IPS-20b (cell line): ENCODE data around the gene SLAIN2.

Source experiments
- H3K27ac ChIP-seq: one replicate; pipeline ENCODE4 v1.5.1; 2013; ENCODE audit warnings: low read length
- H3K27me3 ChIP-seq: 2 replicates; pipeline ENCODE4 v1.6.1; 2013; ENCODE audit warnings: mild to moderate bottlenecking, low read length, inconsistent platforms; ENCODE audit not compliant: insufficient read depth
- H3K36me3 ChIP-seq: 2 replicates; pipeline ENCODE4 v1.6.1; 2013; ENCODE audit warnings: low read depth, mild to moderate bottlenecking, inconsistent platforms, low read length, moderate library complexity; ENCODE audit not compliant: insufficient read depth
- H3K4me1 ChIP-seq: 2 replicates; pipeline ENCODE4 v1.6.1; 2013; ENCODE audit warnings: mild to moderate bottlenecking, control low read depth, inconsistent platforms, low read length, moderate library complexity; ENCODE audit not compliant: insufficient read depth
- H3K4me3 ChIP-seq: 2 replicates; pipeline ENCODE4 v1.5.1; 2013; ENCODE audit warnings: mild to moderate bottlenecking, low read length, inconsistent platforms
- H3K9ac ChIP-seq: 2 replicates; pipeline ENCODE4 v1.6.1; 2013; ENCODE audit warnings: low read depth, mild to moderate bottlenecking, inconsistent platforms, low read length, moderate library complexity
- H3K9me3 ChIP-seq: 2 replicates; pipeline ENCODE4 v1.6.1; 2013; ENCODE audit warnings: mild to moderate bottlenecking, low read depth, low read length, inconsistent platforms; ENCODE audit not compliant: insufficient read depth

The SLAIN2 gene

GRCh38 chr4:48315728-48316630 lies 25.4 kb upstream of the SLAIN2 start:
- Histone ChIP-seq H3K27me3 (no peaks in the 10 kb centered on the region), H3K36me3 (no peaks in the 10 kb centered on the region), H3K9ac (no peak overlapping the region), H3K27ac (no peak overlapping the region), H3K9me3 (no peaks in the 10 kb centered on the region), H3K4me1 (no peaks in the 10 kb centered on the region), H3K4me3 (no peak overlapping the region)

- H3K9me3 ChIP-seq = no peaks in the 10 kb centered on the region
These were observed 20.0 kb upstream of the SLAIN2 start for GRCh38 chr4:48321312-48321711.

GRCh38 chr4:48322063-48322462 lies 19.3 kb upstream of the SLAIN2 start:
- H3K36me3 ChIP-seq = no peaks in the 10 kb centered on the region
- H3K27ac ChIP-seq = no peak overlapping the region

More at GRCh38 chr4:48321312-48321711, 20.0 kb upstream of the SLAIN2 start:
- Histone ChIP-seq H3K4me1 (no peaks in the 10 kb centered on the region), H3K4me3 (no peak overlapping the region), H3K36me3 (no peaks in the 10 kb centered on the region), H3K27me3 (no peaks in the 10 kb centered on the region), H3K9ac (no peak overlapping the region), H3K27ac (no peak overlapping the region)

GRCh38 chr4:48324281-48324680 lies 17.0 kb upstream of the SLAIN2 start:
- Histone ChIP-seq H3K4me1 (no peaks in the 10 kb centered on the region), H3K4me3 (no peak overlapping the region), H3K36me3 (no peaks in the 10 kb centered on the region), H3K27ac (no peak overlapping the region), H3K9ac (no peak overlapping the region), H3K27me3 (no peaks in the 10 kb centered on the region), H3K9me3 (no peaks in the 10 kb centered on the region)

More at GRCh38 chr4:48322063-48322462, 19.3 kb upstream of the SLAIN2 start:
- Histone ChIP-seq H3K9ac (no peak overlapping the region), H3K4me1 (no peaks in the 10 kb centered on the region), H3K4me3 (no peak overlapping the region), H3K9me3 (no peaks in the 10 kb centered on the region), H3K27me3 (no peaks in the 10 kb centered on the region)

- Histone ChIP-seq H3K27ac (no peak overlapping the region), H3K4me1 (no peaks in the 10 kb centered on the region)
These were observed 12.1 kb upstream of the SLAIN2 start for GRCh38 chr4:48329193-48329592.

DNA sequence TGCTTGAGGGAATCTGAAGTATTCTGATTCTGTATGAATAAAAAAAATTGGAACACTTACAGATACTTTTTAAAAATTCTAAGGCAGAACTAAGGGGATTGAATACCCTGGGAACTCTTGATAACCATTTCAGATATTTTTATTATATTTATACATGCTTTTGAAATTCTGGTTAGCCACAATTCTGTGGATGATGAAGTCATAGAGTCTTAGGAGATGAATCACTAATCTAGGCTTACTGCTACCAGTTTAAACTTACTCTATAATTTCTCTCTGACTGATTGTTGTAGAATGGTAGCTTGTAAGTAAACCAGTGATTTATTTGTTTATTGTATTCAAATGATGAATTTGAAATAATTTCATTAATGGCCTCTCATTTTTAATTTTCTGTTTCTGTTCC lies 11.4 kb upstream of the SLAIN2 start:
- no peak overlapping the region for H3K27ac ChIP-seq
- H3K9ac ChIP-seq = no peak overlapping the region
- no peaks in the 10 kb centered on the region for H3K36me3 ChIP-seq
- H3K4me1 ChIP-seq = no peaks in the 10 kb centered on the region
- no peak overlapping the region for H3K4me3 ChIP-seq
- no peaks in the 10 kb centered on the region for H3K27me3 ChIP-seq
- H3K9me3 ChIP-seq = no peaks in the 10 kb centered on the region

More at GRCh38 chr4:48329193-48329592, 12.1 kb upstream of the SLAIN2 start:
- Histone ChIP-seq H3K9ac (no peak overlapping the region), H3K36me3 (no peaks in the 10 kb centered on the region), H3K27me3 (no peaks in the 10 kb centered on the region), H3K4me3 (no peak overlapping the region), H3K9me3 (no peaks in the 10 kb centered on the region)

DNA sequence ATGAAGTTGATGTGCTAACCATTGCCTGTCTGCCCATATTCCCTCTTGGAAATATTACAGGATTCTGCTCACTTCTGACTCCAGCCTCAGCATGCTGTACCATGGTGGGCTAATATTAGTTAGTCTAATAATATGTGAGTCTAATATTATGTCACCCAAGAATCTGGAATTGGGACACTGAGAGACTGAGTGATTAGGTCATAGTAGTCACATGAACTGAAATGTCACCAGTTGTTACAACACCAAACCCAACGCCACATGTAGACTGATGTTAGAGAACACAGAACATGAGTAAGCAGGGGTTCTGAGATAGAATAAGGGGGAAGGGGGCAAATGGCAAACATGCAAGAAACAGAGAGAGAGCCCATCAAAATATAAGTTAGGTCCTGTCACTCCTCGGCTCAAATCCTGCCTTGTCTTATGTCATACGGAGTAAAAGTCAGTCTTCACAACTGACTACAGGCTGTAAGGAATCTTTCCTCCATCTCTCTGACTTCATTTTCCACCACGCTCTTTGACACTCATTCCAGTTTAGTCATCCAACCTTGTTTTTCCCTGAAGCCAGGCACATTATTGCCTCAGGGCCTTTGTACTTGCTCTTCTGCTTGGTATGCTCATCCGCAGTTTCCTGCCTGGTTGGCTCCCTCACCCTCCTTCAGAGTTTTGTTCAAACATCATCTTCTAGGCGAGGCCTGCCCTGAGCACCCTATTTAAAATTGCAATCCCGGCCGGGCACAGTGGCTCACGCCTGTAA lies 9.6 kb upstream of the SLAIN2 start:
- no peaks in the 10 kb centered on the region for H3K27me3 ChIP-seq
- no peak overlapping the region for H3K4me3 ChIP-seq
- H3K9ac ChIP-seq = no peak overlapping the region
- no peaks in the 10 kb centered on the region for H3K9me3 ChIP-seq
- no peaks in the 10 kb centered on the region for H3K36me3 ChIP-seq
- H3K4me1 ChIP-seq = no peaks in the 10 kb centered on the region
- H3K27ac ChIP-seq = no peak overlapping the region

GRCh38 chr4:48332661-48333060 lies 8.7 kb upstream of the SLAIN2 start:
- Histone ChIP-seq H3K36me3 (no peaks in the 10 kb centered on the region), H3K4me3 (no peak overlapping the region), H3K9ac (no peak overlapping the region), H3K27ac (no peak overlapping the region), H3K9me3 (no peaks in the 10 kb centered on the region), H3K4me1 (no peaks in the 10 kb centered on the region; the same call in 1 of the 2 replicates), H3K27me3 (no peaks in the 10 kb centered on the region)

DNA sequence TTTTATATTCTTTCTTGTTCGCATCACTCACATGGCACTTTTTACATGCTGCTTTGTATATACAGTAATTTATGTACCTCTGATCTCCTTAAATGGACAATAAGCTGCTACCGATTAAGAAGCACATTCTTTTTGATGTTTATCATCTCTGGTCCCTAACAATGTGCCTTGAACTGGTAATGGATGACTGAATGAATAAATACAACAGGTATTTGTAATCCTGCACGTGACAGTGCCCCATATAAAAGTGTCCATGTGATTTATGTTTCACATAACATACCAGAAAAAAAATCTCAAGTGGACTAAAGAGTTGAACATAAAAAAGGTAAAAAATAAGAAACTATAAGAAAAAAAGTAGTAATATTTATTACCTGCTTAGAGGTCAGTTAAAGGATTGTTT lies 7.7 kb upstream of the SLAIN2 start:
- no peak overlapping the region for H3K27ac ChIP-seq
- no peak overlapping the region for H3K4me3 ChIP-seq
- H3K27me3 ChIP-seq = no peaks in the 10 kb centered on the region
- H3K4me1 ChIP-seq = no peaks in the 10 kb centered on the region; the same call in 1 of the 2 replicates
- H3K9ac ChIP-seq = no peak overlapping the region
- H3K9me3 ChIP-seq = no peaks in the 10 kb centered on the region
- no peaks in the 10 kb centered on the region for H3K36me3 ChIP-seq

GRCh38 chr4:48334236-48334635 lies 7.1 kb upstream of the SLAIN2 start:
- no peak overlapping the region for H3K9ac ChIP-seq
- H3K27ac ChIP-seq = no peak overlapping the region
- H3K9me3 ChIP-seq = no peaks in the 10 kb centered on the region
- H3K4me3 ChIP-seq = no peak overlapping the region
- no peaks in the 10 kb centered on the region; the same call in 1 of the 2 replicates for H3K4me1 ChIP-seq
- no peaks in the 10 kb centered on the region for H3K27me3 ChIP-seq
- no peaks in the 10 kb centered on the region for H3K36me3 ChIP-seq

DNA sequence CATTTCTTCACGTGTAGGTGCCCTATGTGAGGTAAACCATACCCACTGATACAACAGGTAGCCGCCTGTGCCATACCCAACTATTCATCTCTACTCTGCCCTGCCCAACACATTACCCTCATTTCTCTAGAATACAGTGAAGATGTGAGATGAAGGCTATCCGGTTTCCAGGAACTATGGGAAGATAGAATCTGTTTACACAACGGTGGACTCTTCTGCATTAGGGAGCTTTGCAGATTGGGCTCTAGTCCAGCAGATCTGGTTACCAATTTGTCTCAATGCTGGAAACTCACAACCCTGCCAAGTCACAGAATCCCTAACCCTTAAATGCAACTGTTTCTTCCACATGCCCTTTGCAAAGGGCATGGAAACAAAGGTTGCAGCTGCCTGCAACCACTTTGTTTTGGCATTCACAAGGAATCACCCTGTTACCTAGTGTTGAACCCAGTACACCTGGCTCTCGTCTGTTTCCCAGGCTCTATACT lies 6.4 kb upstream of the SLAIN2 start:
- H3K27me3 ChIP-seq = no peaks in the 10 kb centered on the region
- H3K36me3 ChIP-seq = no peaks in the 10 kb centered on the region
- H3K4me3 ChIP-seq = no peak overlapping the region
- H3K27ac ChIP-seq = no peak overlapping the region
- peaks cover 7% of the 10 kb centered on the region for H3K4me1 ChIP-seq
- H3K9ac ChIP-seq = no peak overlapping the region
- H3K9me3 ChIP-seq = no peaks in the 10 kb centered on the region
